ENCODE results near the gene BICC1.

The BICC1 gene

GRCh38 chr10:58775960-58776567, 263.4 kb downstream of the BICC1 start:
- H3K27ac ChIP-seq = no peak overlapping the region
- H3K36me3 ChIP-seq (ENCODE audit: insufficient read depth) = no peaks in the 10 kb centered on the region
- no peaks in the 10 kb centered on the region for H3K27me3 ChIP-seq (ENCODE audit: insufficient read depth, low read depth)
- no peak overlapping the region for H2AFZ ChIP-seq (ENCODE audit: low read depth)
- no peak overlapping the region for H3K4me3 ChIP-seq (IDR thresholded peaks at IDR 0.05; ENCODE audit: insufficient read depth, low read depth, low read length)
- no peaks in the 10 kb centered on the region for H4K20me1 ChIP-seq (ENCODE audit: insufficient read depth)
- H3K4me1 ChIP-seq (ENCODE audit: low read depth, poor library complexity, severe bottlenecking) = no peaks in the 10 kb centered on the region
- H3K9ac ChIP-seq = no peak overlapping the region
- H3K4me2 ChIP-seq = no peak overlapping the region
- TF ChIP-seq CTCF (conservative IDR thresholded peaks at IDR 0.05; ENCODE audit: low read depth, low read length) = no peak
- no peaks in the 10 kb centered on the region for H3K79me2 ChIP-seq (ENCODE audit: insufficient read depth, low read depth)

- H3K4me3 ChIP-seq (IDR thresholded peaks at IDR 0.05; ENCODE audit: insufficient read depth, low read depth, low read length) = no peak overlapping the region
- no peaks in the 10 kb centered on the region for H3K79me2 ChIP-seq (ENCODE audit: insufficient read depth, low read depth)
- no peaks in the 10 kb centered on the region for H4K20me1 ChIP-seq (ENCODE audit: insufficient read depth)
- H3K36me3 ChIP-seq (ENCODE audit: insufficient read depth) = no peaks in the 10 kb centered on the region
- H3K4me1 ChIP-seq (ENCODE audit: low read depth, poor library complexity, severe bottlenecking) = no peaks in the 10 kb centered on the region
- TF ChIP-seq CTCF (conservative IDR thresholded peaks at IDR 0.05; ENCODE audit: low read depth, low read length) = no peak
- no peak overlapping the region for H3K4me2 ChIP-seq
- no peaks in the 10 kb centered on the region for H3K27me3 ChIP-seq (ENCODE audit: insufficient read depth, low read depth)
- H3K9ac ChIP-seq = no peak overlapping the region
- H2AFZ ChIP-seq (ENCODE audit: low read depth) = no peak overlapping the region
- H3K27ac ChIP-seq = no peak overlapping the region
Measured at GRCh38 chr10:58776568-58777318, 264.1 kb downstream of the BICC1 start.

GRCh38 chr10:58778966-58779365, 266.3 kb downstream of the BICC1 start:
- Histone ChIP-seq H2AFZ (ENCODE audit: low read depth) (no peak overlapping the region), H3K36me3 (ENCODE audit: insufficient read depth) (no peaks in the 10 kb centered on the region), H3K4me3 (IDR thresholded peaks at IDR 0.05; ENCODE audit: insufficient read depth, low read depth, low read length) (no peak overlapping the region), H3K79me2 (ENCODE audit: insufficient read depth, low read depth) (no peaks in the 10 kb centered on the region), H3K4me1 (ENCODE audit: low read depth, poor library complexity, severe bottlenecking) (no peaks in the 10 kb centered on the region), H3K4me2 (no peak overlapping the region), H3K27ac (no peak overlapping the region), H4K20me1 (ENCODE audit: insufficient read depth) (no peaks in the 10 kb centered on the region), H3K27me3 (ENCODE audit: insufficient read depth, low read depth) (no peaks in the 10 kb centered on the region), H3K9ac (no peak overlapping the region)
- TF ChIP-seq CTCF (conservative IDR thresholded peaks at IDR 0.05; ENCODE audit: low read depth, low read length) = no peak

- H3K4me2 ChIP-seq = no peak overlapping the region
- no peak overlapping the region for H3K4me3 ChIP-seq (IDR thresholded peaks at IDR 0.05; ENCODE audit: insufficient read depth, low read depth, low read length)
- no peak overlapping the region for H2AFZ ChIP-seq (ENCODE audit: low read depth)
- no peaks in the 10 kb centered on the region for H3K36me3 ChIP-seq (ENCODE audit: insufficient read depth)
- H3K79me2 ChIP-seq (ENCODE audit: insufficient read depth, low read depth) = no peaks in the 10 kb centered on the region
- no peaks in the 10 kb centered on the region for H3K4me1 ChIP-seq (ENCODE audit: low read depth, poor library complexity, severe bottlenecking)
- no peak overlapping the region for H3K9ac ChIP-seq
- no peak for TF ChIP-seq CTCF (conservative IDR thresholded peaks at IDR 0.05; ENCODE audit: low read depth, low read length)
- H4K20me1 ChIP-seq (ENCODE audit: insufficient read depth) = no peaks in the 10 kb centered on the region
- H3K27ac ChIP-seq = no peak overlapping the region
- H3K27me3 ChIP-seq (ENCODE audit: insufficient read depth, low read depth) = no peaks in the 10 kb centered on the region
Measured at GRCh38 chr10:58779594-58779993, 266.9 kb downstream of the BICC1 start.

All from KMS-11 (cell line).